Esophagus muscularis mucosa (tissue), 4 donors: Measurements from ENCODE around the gene CTXN1. TPM values are rescaled to one million over a fixed set of nuclear protein-coding genes. Genes with fewer than 3 reads are reported as not detected.
"Not testable (repeated sequence)": the region's sequence is repeated elsewhere in the genome, so short reads cannot be mapped to it uniquely, and the experiment has no call there.

Experiments used
- DNase-seq: peaks from one replicate; pipeline ENCODE4 v3.0.0-alpha.2; 2017; ENCODE audit errors: extremely low spot score
- H3K27ac ChIP-seq, 4 donors: fragments of 200-600 bp; sonication (generic); replicated peaks in 1 of 4; 1 replicate in 3 of 4; 2 replicates in 1 of 4; pipeline ENCODE4 v1.5.1; 2016 to 2019; ENCODE audit warnings: mild to moderate bottlenecking in 1 of 4
- H3K27me3 ChIP-seq, 4 donors: fragments of 200-600 bp; sonication (generic); one replicate each; pipeline versions ENCODE4 v1.5.1 to v1.6.0; 2016 to 2019
- H3K36me3 ChIP-seq, 4 donors: fragments of 200-600 bp; sonication (generic); one replicate each; pipeline ENCODE4 v1.5.1; 2016 to 2019
- H3K4me1 ChIP-seq, 4 donors: fragments of 200-600 bp; sonication (generic); one replicate each; pipeline ENCODE4 v1.5.1; 2016 to 2019
- H3K4me3 ChIP-seq, 4 donors: fragments of 200-600 bp; sonication (generic); 1 replicate in 2 of 4; 2 replicates in 2 of 4; pipeline ENCODE4 v1.5.1; 2016 to 2019; ENCODE audit warnings: mild to moderate bottlenecking in 4 of 4, moderate library complexity in 1 of 4
- H3K9me3 ChIP-seq, 4 donors: fragments of 200-600 bp; sonication (generic); 1 replicate in 3 of 4; 2 replicates in 1 of 4; pipeline ENCODE4 v1.5.1; 2016 to 2019
- CTCF ChIP-seq, 3 experiments: fragments of 200-600 bp in 2 of 3; fragments of 450-650 bp in 1 of 3; sonication (generic) in 2 of 3; IDR thresholded peaks; one replicate each; pipeline ENCODE4 v1.5.1; 2017 to 2019; ENCODE audit warnings: antibody characterized with exemption in 3 of 3, mild to moderate bottlenecking in 2 of 3, moderate library complexity in 1 of 3
- EP300 ChIP-seq: sonication (generic); formaldehyde crosslinking; IDR thresholded peaks from one replicate; pipeline ENCODE4 v1.6.1; 2017; ENCODE audit warnings: antibody characterized with exemption
- POLR2A ChIP-seq: fragments of 450-650 bp; IDR thresholded peaks from one replicate; pipeline ENCODE4 v1.6.1; 2017; ENCODE audit warnings: antibody characterized with exemption, moderate library complexity, mild to moderate bottlenecking, low read depth
- POLR2AphosphoS5 ChIP-seq, 2 donors: sonication (generic); formaldehyde crosslinking; IDR thresholded peaks; one replicate each; pipeline ENCODE4 v1.6.1; 2017; ENCODE audit warnings: antibody characterized with exemption in 2 of 2
- WGBS: methylation state at CpG from one replicate; pipeline ENCODE4 v1.1.5; 2018; 5-methylcytosine and 5-hydroxymethylcytosine counted together
- intact Hi-C: fragments of 100-400 bp; cut with DNase I; formaldehyde crosslinking; loops from one replicate; pipeline ENCODE4 v1.15.1; 2023
- total RNA-seq, 4 donors: library from RNA; depleted of rRNA; stranded (reverse); fragments of >200 nt; gene quantifications; one replicate each; pipeline versions ENCODE4 v1.1.0 to v1.2.1, GENCODE V29; 2016

CTXN1 gene
- total RNA-seq, 4 donors from 2014 or later: 28.7 to 59.4 (median 49.2) TPM

GRCh38 chr19:7898967-7899366 is 27.0 kb downstream of the CTXN1 start:
- 95% methylated on average over 16 of the region's 16 CpGs for WGBS
- H3K9me3 ChIP-seq: no peaks in the 10 kb centered on the region
- H3K27ac ChIP-seq: no peak overlapping the region
- H3K4me1 ChIP-seq: peaks cover 7 to 10% (median 8%) of the 10 kb centered on the region in 4 donors
- intact Hi-C loops: loop anchor here (5.0 kb wide), 1 partner anchor 37 kb away; no protein-coding TSS in a partner anchor
- TF ChIP-seq POLR2A: no peak
- no peak for TF ChIP-seq EP300
- no peak for TF ChIP-seq CTCF (IDR thresholded peaks at IDR 0.05)
- TF ChIP-seq POLR2AphosphoS5 (IDR thresholded peaks at IDR 0.05): no peak
- no peaks in the 10 kb centered on the region for H3K36me3 ChIP-seq
- peaks cover 0 to 26% (median 2%) of the 10 kb centered on the region in 4 donors for H3K27me3 ChIP-seq
- DNase-seq: no peak
- no peak overlapping the region for H3K4me3 ChIP-seq

GRCh38 chr19:7897292-7897691 is 28.6 kb downstream of the CTXN1 start:
- Histone ChIP-seq H3K27ac (no peak overlapping the region), H3K27me3 (peaks cover 0 to 43% (median 4%) of the 10 kb centered on the region in 4 donors), H3K9me3 (no peaks in the 10 kb centered on the region), H3K4me3 (no peak overlapping the region), H3K36me3 (no peaks in the 10 kb centered on the region), H3K4me1 (no peaks in the 10 kb centered on the region)
- intact Hi-C loops: loop anchor here (5.0 kb wide), 1 partner anchor 35 kb away; no protein-coding TSS in a partner anchor
- DNase-seq: no peak
- WGBS: 87% methylated on average over 11 of the region's 11 CpGs
- TF ChIP-seq POLR2AphosphoS5 (IDR thresholded peaks at IDR 0.05) (no peak), EP300 (no peak), CTCF (IDR thresholded peaks at IDR 0.05) (no peak), POLR2A (no peak)

GRCh38 chr19:7895565-7895964 is 30.4 kb downstream of the CTXN1 start:
- no peak overlapping the region for H3K27ac ChIP-seq
- intact Hi-C loops: loop anchor here (5.0 kb wide), 1 partner anchor 33 kb away; no protein-coding TSS in a partner anchor
- DNase-seq: no peak
- H3K27me3 ChIP-seq: peaks cover 0 to 47% (median 4%) of the 10 kb centered on the region in 4 donors
- no peak overlapping the region for H3K4me3 ChIP-seq
- no peaks in the 10 kb centered on the region for H3K9me3 ChIP-seq
- H3K4me1 ChIP-seq: no peaks in the 10 kb centered on the region
- no peak for TF ChIP-seq POLR2A
- no peak for TF ChIP-seq POLR2AphosphoS5 (IDR thresholded peaks at IDR 0.05)
- no peak for TF ChIP-seq EP300
- TF ChIP-seq CTCF (IDR thresholded peaks at IDR 0.05): no peak
- H3K36me3 ChIP-seq: no peaks in the 10 kb centered on the region
- 88% methylated on average over 6 of the region's 13 CpGs for WGBS

GRCh38 chr19:7894612-7895309 is 31.2 kb downstream of the CTXN1 start:
- Histone ChIP-seq H3K4me3 (no peak overlapping the region), H3K27ac (no peak overlapping the region), H3K36me3 (no peaks in the 10 kb centered on the region), H3K4me1 (no peaks in the 10 kb centered on the region), H3K27me3 (peaks cover 0 to 49% (median 4%) of the 10 kb centered on the region in 4 donors), H3K9me3 (no peaks in the 10 kb centered on the region)
- DNase-seq: no peak
- intact Hi-C loops: loop anchor here (5.0 kb wide), 1 partner anchor 32 kb away; no protein-coding TSS in a partner anchor
- WGBS: 63% methylated on average over 8 of the region's 18 CpGs
- TF ChIP-seq EP300 (no peak), CTCF (IDR thresholded peaks at IDR 0.05) (no peak), POLR2A (no peak), POLR2AphosphoS5 (IDR thresholded peaks at IDR 0.05) (no peak)

- intact Hi-C loops, H3K36me3 ChIP-seq, H3K9me3 ChIP-seq, H3K27ac ChIP-seq, H3K4me3 ChIP-seq, DNase-seq, H3K4me1 ChIP-seq: not testable (repeated sequence)
- 79% methylated on average over 18 of the region's 18 CpGs for WGBS
- H3K27me3 ChIP-seq: peaks cover 0 to 53% (median 7%) of the 10 kb centered on the region in 4 donors
Observed at GRCh38 chr19:7893362-7894101, 32.4 kb downstream of the CTXN1 start.
